Measurements from ENCODE around the gene GPD2. TPM values are rescaled to one million over a fixed set of nuclear protein-coding genes. Genes with fewer than 3 reads are reported as not detected.

GPD2 gene
- total and polyA plus RNA-seq, 2 donors from 2014 or later, result 6.2 to 32.3 TPM

DNA sequence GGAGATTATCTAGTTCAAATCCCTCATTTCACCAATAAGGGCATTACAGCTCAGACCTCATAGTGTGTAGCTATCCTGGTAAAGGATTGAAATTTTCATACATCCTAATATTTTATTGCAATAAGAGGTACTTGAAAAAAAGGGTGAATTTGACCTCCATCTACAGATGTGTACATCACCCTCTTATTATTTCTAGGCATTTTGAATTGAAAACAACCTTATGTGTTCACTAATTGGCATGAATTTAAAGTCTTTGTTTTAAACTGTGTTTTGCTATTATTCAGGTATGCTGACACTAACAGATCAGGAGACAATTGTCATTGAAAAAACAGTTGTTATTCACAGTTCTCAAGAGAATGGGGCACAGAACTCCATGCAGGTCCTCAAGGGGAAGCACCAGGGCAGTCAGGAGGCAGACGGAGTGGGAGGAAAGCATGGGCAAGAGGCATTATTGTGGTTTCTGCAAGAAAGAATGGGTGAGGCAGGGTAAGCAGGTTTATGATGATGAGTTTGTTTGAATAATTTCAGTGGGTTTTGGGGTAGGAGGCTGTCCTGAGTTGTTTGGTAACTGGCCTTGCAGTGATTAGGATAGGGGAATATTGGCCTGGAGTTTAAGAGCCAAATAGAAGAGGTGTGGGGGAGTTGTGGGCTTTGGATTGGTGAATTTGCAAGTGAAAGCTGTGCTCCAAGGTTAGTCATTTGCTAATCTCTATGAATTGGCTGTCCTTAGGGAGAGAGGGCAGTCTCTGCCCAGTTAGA, 194.6 kb downstream of the GPD2 start:
- TF ChIP-seq, protein P1, sequence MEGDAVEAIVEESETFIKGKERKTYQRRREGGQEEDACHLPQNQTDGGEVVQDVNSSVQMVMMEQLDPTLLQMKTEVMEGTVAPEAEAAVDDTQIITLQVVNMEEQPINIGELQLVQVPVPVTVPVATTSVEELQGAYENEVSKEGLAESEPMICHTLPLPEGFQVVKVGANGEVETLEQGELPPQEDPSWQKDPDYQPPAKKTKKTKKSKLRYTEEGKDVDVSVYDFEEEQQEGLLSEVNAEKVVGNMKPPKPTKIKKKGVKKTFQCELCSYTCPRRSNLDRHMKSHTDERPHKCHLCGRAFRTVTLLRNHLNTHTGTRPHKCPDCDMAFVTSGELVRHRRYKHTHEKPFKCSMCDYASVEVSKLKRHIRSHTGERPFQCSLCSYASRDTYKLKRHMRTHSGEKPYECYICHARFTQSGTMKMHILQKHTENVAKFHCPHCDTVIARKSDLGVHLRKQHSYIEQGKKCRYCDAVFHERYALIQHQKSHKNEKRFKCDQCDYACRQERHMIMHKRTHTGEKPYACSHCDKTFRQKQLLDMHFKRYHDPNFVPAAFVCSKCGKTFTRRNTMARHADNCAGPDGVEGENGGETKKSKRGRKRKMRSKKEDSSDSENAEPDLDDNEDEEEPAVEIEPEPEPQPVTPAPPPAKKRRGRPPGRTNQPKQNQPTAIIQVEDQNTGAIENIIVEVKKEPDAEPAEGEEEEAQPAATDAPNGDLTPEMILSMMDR (IDR thresholded peaks at IDR 0.05; ENCODE audit: borderline replicate concordance, extremely low read depth, insufficient read depth), result no peak
- FAIRE-seq (no peak), DNase-seq (no peak)
- intact Hi-C loops (cut with DNase I), result no loop called here
- Histone ChIP-seq H3K27ac (ENCODE audit: low read depth in 2 of 2, low read length in 2 of 2) (no peak overlapping the region), H3K4me3 (ENCODE audit: low read length in 3 of 3) (no peak overlapping the region), H3K9me3 (ENCODE audit: control insufficient read depth in 2 of 3, insufficient read depth in 1 of 3, low read length in 3 of 3) (no peaks in the 10 kb centered on the region), H3K27me3 (ENCODE audit: control insufficient read depth, insufficient read depth, low read length) (no peaks in the 10 kb centered on the region), H3K36me3 (ENCODE audit: control insufficient read depth in 2 of 3, insufficient read depth in 3 of 3, low read length in 3 of 3) (no peaks in the 10 kb centered on the region), H3K9ac (ENCODE audit: low read length in 3 of 3) (no peak overlapping the region), H3K4me1 (ENCODE audit: control insufficient read depth in 2 of 3, insufficient read depth in 2 of 3, low read depth in 1 of 3, low read length in 3 of 3) (no peaks in the 10 kb centered on the region)

DNA sequence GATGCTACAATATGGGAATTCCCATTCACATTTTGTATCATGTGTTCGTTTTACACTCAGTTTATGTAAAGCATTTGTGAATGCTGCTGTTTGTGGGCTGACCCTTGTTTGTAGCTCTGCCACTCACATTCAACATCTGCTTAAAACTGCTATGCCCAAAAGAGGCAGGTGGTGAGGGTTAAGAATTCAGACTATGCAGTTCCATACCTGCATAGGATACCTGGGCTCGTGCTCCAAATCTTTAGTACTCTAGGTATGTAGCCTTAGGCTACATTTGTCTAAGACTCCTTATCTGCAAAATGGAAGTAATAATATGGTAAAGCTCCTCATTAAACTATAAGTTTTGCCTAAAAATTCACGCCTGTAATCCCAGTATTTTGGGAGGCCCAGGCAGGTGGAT, 199.5 kb downstream of the GPD2 start:
- no peak for FAIRE-seq

More for the DNA sequence above, 199.5 kb downstream of the GPD2 start:
- Histone ChIP-seq H3K27me3 (ENCODE audit: control insufficient read depth, insufficient read depth, low read length) (no peaks in the 10 kb centered on the region), H3K4me3 (ENCODE audit: low read length in 3 of 3) (no peak overlapping the region), H3K27ac (ENCODE audit: low read depth in 2 of 2, low read length in 2 of 2) (no peak overlapping the region), H3K9ac (ENCODE audit: low read length in 3 of 3) (no peak overlapping the region), H3K36me3 (ENCODE audit: control insufficient read depth in 2 of 3, insufficient read depth in 3 of 3, low read length in 3 of 3) (no peaks in the 10 kb centered on the region), H3K4me1 (ENCODE audit: control insufficient read depth in 2 of 3, insufficient read depth in 2 of 3, low read depth in 1 of 3, low read length in 3 of 3) (no peaks in the 10 kb centered on the region), H3K9me3 (ENCODE audit: control insufficient read depth in 2 of 3, insufficient read depth in 1 of 3, low read length in 3 of 3) (no peaks in the 10 kb centered on the region)
- intact Hi-C loops (cut with DNase I), result no loop called here
- DNase-seq, result no peak
- TF ChIP-seq, protein P1 (IDR thresholded peaks at IDR 0.05; ENCODE audit: borderline replicate concordance, extremely low read depth, insufficient read depth), result no peak

Other genes with a start within 250 kb of the GPD2 start
- 2.4 TPM for gene NR4A2, start 103.7 kb upstream of the GPD2 start, total RNA-seq
- gene NR4A2, start 103.7 kb upstream of the GPD2 start, polyA plus RNA-seq (ENCODE audit: insufficient read depth, low read depth, low replicate concordance), result 3.1 TPM

Measured in kidney (tissue), 14 donors.